HG03378 (cell line): ENCODE measurements around the gene FBXO34.
"Not testable (repeated sequence)": the region's sequence is repeated elsewhere in the genome, so short reads cannot be mapped to it uniquely, and the experiment has no call there.

Source experiments
- ATAC-seq: cut with Tn5 transposase; IDR thresholded peaks from one replicate; pipeline ENCODE4 v1.9.1; 2021; ENCODE audit warnings: mild to moderate bottlenecking, moderate library complexity; ENCODE audit not compliant: unreplicated experiment

The FBXO34 gene

DNA sequence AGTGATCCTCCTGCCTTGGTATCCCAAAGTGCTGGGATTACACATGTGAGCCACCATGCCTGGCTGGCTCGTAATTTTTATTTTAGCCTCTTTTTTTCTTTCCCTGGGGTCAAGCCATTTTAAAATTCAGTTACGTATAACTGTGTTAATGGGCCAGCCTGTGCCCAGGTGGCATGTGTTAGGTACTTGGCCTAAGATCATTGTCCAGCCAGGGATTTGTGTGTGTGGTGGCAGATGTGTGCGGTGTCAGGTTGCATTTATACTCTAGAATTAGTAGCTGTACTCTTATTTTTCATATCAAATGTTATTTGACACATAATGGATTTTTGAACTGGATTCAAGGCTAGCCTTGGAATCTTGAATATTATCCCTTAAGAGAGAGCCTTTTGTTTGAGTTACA is 69.3 kb downstream of the FBXO34 start:
- no peak for ATAC-seq

DNA sequence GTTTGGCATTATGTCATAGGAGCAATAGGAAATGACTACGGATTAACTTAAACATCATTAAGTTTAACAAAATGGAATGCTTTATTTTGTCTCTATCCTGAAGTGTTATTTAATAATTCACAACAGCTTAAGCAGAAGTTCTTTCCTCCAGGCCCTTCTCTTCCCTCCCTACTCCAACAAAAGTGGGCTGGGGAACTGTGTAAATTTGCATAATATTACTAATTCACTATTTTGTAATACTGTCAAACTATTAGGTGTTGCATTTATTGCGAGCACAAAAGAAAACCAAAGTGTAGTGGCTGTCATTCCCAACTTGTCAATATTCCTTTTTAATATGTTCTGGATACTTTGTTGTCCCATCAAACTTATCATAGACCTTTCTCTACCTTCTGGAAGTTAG is 70.6 kb downstream of the FBXO34 start:
- ATAC-seq = no peak

DNA sequence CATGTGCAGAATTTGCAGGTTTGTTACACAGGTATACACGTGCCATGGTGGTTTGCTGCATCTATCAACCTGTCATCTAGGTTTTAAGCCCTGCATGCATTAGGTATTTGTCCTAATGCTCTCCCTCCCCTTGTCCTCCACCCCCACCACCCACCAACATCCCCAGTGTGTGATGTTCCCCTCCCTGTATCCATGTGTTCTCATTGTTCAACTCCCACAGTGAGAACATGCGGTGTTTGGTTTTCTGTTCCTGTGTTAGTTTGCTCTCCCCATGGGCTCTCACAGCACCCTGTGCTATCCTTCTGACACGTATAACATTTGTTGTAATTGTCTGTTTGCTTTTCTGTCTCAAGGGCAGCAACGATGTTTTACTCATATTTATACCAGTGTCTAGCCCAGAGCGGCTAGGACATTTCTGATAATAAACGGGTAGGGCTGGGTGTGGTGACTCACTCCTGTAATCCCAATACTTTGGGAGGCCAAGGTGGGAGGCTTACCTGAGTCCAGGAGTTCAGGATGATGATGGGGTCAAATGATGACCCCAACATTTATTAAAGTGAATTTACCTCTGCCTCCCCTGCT is 73.5 kb downstream of the FBXO34 start:
- not testable (repeated sequence) for ATAC-seq

DNA sequence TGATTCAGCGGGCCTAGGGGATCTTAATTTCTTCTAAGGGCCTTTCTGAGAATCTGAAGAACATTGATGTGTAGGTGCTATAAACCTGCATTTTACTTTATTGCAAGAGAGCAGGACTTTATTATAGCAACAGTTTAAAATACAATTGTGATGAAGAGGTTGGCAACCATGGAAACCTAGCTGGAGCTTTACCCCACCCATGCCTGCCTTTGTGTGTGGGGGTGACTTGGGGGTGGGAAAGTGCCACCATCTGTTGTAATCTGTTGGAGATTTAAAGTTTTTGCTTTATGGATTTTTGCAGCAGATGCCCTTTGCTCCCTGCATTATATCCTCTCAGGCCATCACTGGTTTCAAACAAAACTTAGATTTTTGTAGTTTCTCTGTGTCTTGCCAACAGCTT is 75.8 kb downstream of the FBXO34 start:
- ATAC-seq = no peak

DNA sequence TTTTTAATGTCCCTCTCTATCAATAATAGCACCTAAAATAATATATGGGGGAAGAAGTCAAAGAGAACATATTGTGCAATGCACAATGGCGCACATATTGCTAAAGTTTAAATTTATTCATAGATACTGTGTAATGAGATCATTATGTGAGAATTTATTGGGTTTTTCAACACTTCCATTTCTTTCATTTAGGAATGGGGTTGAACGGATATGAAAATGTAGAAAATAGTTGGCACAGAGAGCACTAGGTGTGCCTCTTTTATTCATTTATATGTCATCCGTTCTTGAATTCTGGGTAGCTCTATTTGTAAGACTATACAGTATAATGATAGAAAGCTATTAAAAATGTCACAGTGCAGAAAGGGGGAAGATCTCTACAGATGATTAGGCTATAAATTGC is 76.5 kb downstream of the FBXO34 start:
- no peak for ATAC-seq

DNA sequence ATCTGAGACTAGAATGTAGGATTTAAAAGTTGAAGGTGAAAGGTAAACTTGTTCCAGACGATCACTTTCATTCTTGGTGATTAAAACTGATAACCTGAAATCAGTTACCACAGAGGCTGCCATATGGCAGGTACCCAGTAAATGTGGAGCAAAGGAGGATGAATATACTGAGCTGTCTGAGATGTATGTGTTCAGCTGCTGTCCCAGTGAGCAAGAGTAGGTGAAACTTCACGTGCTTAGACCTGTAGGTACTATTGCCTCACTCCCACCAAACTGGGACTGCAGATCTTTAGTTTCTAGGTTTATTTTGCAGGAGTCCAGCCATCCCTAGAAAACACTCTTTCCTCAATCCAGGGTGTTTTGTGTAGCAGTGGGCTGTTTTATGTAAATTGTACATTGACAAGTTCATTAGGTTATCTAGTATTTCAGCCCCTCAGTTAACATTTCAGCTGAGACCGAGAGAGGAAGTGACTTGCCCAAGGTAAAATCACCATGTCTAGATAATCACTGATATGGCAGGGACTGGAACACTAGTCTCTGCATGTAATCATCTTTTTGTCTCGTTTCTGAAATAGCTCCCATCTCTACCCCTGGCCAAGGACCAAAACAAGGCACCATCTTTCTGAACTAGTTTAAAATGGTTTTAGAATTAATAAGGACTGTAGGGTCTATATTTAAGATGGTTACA is 77.7 kb downstream of the FBXO34 start:
- ATAC-seq = peak; percentile 51

DNA sequence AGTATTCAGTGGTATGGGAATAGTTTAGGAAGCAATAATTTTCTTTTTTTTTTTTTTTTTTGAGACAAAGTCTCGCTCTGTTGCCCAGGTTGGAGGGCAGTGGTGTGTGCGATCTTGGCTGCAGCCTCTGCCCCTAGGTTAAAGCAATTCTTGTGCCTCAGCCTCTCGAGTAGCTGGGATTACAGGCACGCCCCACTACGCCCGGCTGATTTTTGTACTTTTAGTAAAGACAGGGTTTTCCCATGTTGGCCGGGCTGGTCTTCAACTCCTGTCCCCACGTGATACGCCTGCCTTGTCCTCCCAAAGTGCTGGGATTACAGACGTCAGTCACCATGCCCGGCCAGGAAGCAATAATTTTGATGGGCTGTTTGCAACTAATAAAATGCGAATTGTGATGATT is 78.3 kb downstream of the FBXO34 start:
- no peak for ATAC-seq

DNA sequence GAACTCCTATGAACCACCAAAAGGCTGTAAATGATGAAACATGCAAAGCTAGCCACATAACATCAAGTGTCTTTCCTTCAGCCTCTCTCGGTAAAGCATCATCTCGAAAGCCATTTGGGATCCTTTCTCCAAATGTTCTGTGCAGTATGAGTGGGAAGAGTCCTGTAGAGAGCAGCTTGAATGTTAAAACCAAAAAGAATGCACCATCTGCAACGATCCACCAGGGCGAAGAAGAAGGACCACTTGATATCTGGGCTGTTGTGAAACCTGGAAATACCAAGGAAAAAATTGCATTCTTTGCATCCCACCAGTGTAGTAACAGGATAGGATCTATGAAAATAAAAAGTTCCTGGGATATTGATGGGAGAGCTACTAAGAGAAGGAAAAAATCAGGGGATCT is 79.2 kb downstream of the FBXO34 start:
- ATAC-seq = no peak

DNA sequence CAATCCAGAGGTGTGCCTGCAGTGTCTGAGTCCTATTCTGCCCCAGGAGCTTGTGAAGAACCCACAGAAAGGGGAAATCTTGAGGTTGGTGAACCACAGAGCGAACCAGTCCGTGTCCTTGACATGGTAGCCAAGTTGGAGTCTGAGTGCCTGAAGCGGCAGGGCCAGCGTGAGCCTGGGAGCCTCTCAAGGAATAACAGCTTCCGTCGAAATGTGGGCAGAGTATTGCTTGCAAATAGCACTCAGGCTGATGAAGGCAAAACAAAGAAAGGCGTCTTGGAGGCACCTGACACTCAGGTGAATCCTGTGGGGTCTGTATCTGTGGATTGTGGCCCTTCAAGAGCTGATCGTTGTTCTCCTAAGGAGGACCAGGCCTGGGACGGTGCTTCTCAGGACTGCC is 79.9 kb downstream of the FBXO34 start:
- no peak for ATAC-seq

DNA sequence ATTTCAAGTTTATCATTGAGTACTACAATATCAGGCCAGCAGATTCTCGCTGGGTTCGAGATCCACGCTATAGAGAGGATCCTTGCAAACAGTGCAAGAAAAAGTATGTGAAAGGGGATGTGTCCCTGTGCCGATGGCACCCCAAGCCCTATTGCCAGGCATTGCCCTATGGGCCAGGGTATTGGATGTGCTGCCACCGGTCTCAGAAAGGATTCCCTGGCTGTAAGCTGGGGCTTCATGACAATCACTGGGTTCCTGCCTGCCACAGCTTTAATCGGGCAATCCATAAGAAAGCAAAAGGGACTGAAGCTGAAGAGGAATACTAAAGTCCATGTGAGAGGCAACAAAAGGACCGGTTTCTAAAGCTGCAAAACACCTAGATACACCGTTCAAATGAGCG is 81.0 kb downstream of the FBXO34 start:
- ATAC-seq = no peak

DNA sequence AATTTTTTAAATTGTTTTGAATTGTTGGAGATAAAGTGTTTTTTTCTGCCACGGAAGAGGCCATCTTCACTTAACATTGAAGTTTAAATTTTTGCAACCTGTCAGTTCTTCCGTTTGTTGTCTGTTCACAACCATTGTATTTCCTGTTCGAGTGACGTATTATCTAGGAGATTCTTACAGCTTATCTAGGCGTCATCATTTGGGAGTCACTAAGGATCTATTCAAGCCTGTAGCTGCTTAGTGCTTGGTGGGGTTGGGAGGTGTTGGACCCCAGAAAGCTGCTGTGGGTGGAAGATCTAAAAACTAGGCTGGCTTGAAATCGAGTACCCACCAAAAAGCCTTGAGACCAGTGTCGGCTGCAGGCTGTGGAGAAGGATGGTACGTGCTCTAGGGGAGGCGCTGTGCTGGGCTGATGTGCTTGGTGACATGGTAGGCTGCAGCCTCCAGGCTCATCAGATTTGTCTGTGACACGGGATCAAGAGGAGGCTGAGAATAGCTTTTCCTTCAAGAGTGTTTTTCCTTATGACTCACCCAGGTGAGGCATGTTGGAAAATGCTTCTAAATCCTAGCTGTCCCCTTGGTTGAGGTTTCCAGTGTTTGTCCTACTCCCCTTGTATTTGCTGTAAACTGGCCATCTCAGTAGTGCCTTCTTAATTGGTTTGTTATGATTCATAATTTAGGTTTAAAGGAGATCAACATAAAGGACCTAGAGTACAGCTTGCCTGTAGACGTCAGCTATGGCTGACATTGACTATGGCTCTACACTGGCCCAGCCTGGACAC is 82.7 kb downstream of the FBXO34 start:
- ATAC-seq = no peak

DNA sequence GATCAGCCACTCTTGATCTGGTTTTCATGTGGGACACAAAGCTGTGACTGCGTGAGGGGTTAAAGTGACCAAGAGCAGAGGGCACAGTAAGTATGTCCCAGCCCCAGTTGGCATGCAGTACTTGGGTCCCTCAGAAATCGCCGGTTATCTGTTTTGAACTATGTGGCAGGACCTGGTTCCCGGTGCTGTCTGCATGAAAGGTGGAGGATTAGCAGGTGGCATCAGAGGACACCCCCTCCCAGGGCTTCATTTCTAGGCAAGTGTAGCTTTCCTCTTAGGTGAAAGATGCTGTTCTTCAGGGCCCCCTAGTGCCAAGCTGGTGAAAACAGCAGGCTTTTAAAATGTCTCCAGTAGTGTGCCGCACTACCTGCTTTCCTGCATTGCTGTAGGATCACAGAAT is 83.3 kb downstream of the FBXO34 start:
- ATAC-seq = peak; percentile 63

DNA sequence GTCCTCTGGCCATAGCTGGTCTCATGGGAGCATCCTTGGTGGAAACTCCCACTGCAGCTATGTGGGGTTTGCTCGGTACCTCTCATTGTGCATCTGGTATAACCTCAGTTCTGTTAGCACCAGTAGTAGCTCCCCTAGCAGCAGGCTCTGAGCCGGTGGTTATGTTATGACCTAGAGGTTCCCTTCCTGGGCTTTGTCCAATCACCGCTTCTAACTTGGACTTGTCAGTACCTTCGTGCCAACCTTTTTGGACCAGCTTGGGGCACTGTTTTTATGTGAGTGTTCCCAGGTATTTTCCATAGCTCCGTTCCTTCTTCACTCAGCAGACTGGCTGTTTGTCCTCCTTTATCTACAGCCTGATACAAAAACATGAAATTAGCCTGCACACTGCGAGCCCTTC is 84.7 kb downstream of the FBXO34 start:
- no peak for ATAC-seq

DNA sequence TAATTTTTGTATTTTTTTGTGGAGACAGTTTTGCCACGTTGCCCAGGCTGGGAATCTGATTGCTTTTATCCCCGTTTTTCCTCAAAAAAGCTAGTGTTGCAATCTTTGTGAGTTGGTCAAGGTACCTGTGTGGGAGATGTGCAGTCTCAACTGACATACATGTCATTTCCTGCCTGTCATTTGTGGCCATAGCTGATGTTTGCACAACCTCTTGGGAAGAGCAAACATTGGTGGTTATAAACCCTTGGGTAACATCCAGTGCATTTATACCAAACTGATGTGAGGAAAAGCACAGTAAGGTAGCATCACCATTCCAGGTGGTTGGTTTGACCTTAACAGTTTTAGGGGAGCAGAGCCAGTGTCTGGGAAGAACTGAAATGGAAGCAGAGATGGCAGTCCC is 85.7 kb downstream of the FBXO34 start:
- ATAC-seq = no peak

DNA sequence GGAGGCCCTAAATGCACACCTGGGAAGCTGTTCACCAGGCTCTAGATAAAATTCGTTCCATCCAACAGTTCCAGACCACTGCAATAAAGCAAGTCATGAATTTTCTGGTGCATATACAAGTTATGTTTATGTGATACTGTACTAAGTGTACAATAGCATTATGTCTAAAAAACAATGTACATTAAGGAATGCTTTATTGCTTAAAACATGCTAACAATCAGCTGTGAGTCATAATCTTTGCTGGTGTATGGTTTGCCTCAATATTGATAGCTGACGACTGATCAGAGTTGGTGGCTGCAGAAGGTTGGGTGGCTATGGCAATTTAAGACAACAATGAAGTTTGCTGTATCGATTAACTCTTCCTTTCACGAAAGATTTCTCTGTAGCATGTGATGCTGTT is 88.1 kb downstream of the FBXO34 start:
- no peak for ATAC-seq

DNA sequence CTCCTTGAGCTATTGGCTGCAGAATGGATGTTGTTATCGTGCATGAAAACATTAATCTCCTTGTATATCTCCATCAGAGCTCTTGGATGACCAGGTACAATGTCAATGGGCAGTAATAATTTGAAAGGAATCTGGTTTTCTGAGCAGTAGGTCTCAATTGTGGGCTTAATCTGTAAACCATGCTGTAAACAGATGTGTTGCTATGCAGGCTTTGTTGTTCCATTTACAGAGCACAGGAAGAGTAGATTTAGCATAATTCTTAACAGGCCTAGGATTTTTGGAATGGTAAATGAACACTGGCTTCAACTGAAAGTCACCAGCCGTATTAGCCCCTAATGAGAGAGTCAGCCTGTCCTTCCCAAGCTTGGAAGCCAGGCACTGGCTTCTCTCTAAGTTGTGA is 90.0 kb downstream of the FBXO34 start:
- no peak for ATAC-seq

DNA sequence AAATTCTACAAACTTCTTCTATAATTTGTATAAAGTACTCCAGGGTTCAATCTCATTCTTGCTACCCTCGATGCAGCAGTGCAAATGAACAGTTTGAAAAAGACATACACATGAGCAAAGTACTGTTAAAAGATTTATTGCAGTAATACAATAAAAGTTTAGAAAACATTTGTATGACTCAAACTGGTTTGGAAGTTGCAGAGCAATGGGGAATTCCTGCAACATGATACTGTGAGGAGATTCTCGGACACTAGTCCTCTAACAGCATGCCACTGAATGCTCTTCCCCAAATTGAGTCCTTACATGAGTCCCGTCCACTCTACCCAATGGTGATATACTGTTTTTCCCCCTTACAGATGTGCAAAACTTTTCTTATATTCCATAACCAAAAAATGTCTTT is 95.0 kb downstream of the FBXO34 start:
- ATAC-seq = no peak

DNA sequence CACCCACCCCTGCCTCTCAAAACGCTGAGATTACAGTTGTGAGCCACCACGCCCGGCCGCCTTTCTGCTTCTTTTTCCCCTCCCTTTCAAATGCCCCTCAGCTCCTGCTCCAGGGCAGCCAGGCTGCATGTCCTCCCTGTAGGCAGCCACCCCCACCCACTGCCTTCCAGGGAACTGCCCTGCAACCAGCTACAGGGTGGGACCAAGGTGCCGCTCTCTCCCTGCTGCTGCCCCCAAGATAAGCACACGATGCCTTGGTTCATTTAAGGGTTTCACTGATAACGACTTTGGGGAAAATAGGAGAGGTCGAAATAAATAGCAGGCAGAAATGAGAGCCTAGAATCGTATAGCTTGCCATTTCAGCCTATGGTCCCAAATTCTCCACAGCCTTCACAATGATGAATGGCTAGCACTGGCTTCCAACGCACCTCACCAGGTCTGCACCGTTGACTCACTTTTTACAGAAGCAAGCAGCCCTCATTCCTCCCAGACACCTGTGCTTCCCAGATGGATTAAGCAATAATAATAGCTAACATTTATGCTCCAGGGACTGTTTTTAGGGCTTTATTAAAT is 99.7 kb downstream of the FBXO34 start:
- no peak for ATAC-seq

DNA sequence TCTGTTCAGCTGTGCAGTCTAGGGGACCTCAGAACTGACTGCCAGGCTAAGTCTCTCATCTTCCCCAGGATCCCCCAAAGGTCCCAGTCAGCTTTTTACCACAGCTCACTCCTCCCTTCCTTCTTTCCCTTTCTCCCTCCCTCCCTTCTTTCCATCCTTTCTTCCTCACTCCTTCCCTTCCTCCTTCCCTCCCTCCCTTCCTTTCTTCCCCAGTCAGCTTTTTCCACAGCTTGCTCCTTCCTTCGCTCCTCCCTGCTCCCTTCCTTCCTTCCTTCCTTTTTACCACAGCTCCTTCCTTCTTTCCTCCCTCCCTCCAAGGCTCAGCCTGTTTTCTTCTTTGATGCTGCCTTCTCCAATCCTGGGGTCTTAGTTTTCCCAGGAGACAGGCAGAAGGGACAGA is 101.2 kb downstream of the FBXO34 start:
- ATAC-seq = no peak

DNA sequence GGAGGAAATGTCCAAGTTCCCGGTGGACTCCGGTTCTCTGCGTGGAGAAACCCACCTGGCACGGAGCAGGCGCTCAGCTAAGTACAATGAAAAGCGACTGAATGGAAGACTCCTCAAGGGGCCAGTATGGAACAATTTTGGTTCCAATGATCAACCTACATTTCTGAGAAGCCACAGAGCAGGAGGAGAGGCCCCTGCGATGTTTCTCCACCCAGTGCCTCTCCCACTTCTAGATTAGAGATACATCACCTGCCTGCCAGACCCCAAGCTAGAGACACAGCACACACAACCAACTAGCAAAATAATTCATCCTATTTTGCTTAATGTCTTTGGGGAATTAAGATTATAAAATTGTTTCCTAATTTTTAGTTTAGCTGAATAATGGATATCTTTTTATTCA is 101.6 kb downstream of the FBXO34 start:
- no peak for ATAC-seq

DNA sequence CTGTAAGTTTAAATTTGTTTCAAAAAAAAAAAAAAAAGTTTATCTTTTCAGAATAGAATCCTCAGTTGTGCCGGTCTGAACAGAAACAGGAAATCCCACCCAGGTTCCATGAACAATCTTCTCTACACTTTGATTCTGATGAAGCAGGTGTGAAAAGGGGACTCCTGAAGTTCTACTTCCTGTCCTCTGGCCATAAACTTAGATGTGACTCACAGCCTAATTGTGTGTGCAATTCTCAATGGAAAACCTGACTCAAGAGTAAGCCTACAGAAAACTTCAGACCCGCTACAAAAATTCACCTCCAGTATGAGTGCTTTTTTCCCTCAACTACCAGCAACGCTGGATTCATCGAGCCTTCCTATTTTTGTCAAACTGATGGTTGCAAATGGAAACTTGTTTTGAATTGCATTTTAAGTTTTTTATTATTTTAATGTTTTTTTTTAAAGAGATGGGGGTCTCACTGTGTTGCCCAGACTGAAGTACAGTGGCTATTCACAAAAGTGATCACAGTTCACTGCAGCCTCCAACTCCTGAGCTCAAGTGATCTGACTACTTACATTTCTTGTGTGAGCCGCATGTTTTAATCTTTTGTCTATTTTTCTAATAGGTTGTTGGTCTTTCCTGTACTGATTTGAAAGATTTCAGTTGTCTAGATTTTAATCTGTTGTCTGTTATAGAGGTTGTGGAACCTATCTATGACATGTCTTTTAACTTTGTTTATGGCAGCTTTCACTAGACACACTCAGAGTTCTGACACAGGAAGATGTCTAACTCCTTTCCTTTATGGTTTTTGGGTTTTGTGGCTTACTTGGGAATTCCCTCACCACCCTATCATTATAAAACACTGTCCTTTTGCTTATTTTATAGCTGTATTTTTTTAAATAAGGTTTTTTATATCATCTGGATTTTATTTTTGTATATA is 102.8 kb downstream of the FBXO34 start:
- ATAC-seq = peak; percentile 60
